MM.1S (cell line): ENCODE data around the gene PROKR2.

Experiments used
- DNase-seq: peaks from one replicate; pipeline ENCODE4 v3.0.0-alpha.2; 2015
- H2AFZ ChIP-seq: fragments of 300-600 bp; sonication (generic); 2 replicates; pipeline ENCODE4 v1.6.0; 2016; ENCODE audit warnings: antibody characterized with exemption, low read length
- H3F3A ChIP-seq: fragments of 300-600 bp; sonication (generic); 2 replicates; pipeline ENCODE4 v1.6.1; 2016; ENCODE audit warnings: mild to moderate bottlenecking, antibody characterized with exemption, low read length, moderate library complexity, mixed read lengths; ENCODE audit not compliant: insufficient read depth
- H3K27ac ChIP-seq: fragments of 300-600 bp; sonication (generic); 2 replicates; pipeline ENCODE4 v1.5.1; 2016; ENCODE audit warnings: mild to moderate bottlenecking, low read length
- H3K27me3 ChIP-seq: fragments of 300-600 bp; sonication (generic); replicated peaks from 2 replicates; pipeline ENCODE4 v1.6.0; 2016; ENCODE audit warnings: low read length; ENCODE audit not compliant: insufficient read depth
- H3K36me3 ChIP-seq: fragments of 300-600 bp; sonication (generic); replicated peaks from 2 replicates; pipeline ENCODE4 v1.6.1; 2016; ENCODE audit warnings: mild to moderate bottlenecking, low read length, mixed read lengths; ENCODE audit not compliant: insufficient read depth
- H3K4me1 ChIP-seq: fragments of 300-600 bp; sonication (generic); 2 replicates; pipeline ENCODE4 v1.6.1; 2016; ENCODE audit warnings: low read length, mixed read lengths
- H3K4me2 ChIP-seq: fragments of 300-600 bp; sonication (generic); 2 replicates; pipeline ENCODE4 v1.6.0; 2016; ENCODE audit warnings: low read depth, low read length
- H3K4me3 ChIP-seq: fragments of 300-600 bp; sonication (generic); 2 replicates; pipeline ENCODE4 v1.5.1; 2016; ENCODE audit warnings: low read length, mixed read lengths
- H3K79me2 ChIP-seq: fragments of 300-600 bp; sonication (generic); 2 replicates; pipeline ENCODE4 v1.6.1; 2016; ENCODE audit warnings: mixed run types, low read length, mixed read lengths
- H3K9ac ChIP-seq: fragments of 300-600 bp; sonication (generic); 2 replicates; pipeline ENCODE4 v1.6.1; 2016; ENCODE audit warnings: low read length, mixed read lengths
- H3K9me2 ChIP-seq: fragments of 300-600 bp; sonication (generic); replicated peaks from 2 replicates; pipeline ENCODE4 v1.6.1; 2016; ENCODE audit warnings: mild to moderate bottlenecking, low read length, mixed read lengths; ENCODE audit not compliant: insufficient read depth
- H3K9me3 ChIP-seq: fragments of 300-600 bp; sonication (generic); replicated peaks from 2 replicates; pipeline ENCODE4 v1.6.1; 2016; ENCODE audit warnings: mild to moderate bottlenecking, low read length, mixed read lengths; ENCODE audit not compliant: insufficient read depth
- H4K20me1 ChIP-seq: fragments of 300-600 bp; sonication (generic); 2 replicates; pipeline ENCODE4 v1.6.1; 2016; ENCODE audit warnings: mild to moderate bottlenecking, low read length, moderate library complexity, mixed read lengths; ENCODE audit not compliant: insufficient read depth
- EZH2 ChIP-seq: fragments of 300-600 bp; sonication (generic); optimal IDR thresholded peaks from 2 replicates; pipeline ENCODE3; 2017; ENCODE audit warnings: low read depth, mild to moderate bottlenecking, antibody characterized with exemption, low read length, mixed read lengths
- EZH2phosphoT487 ChIP-seq: fragments of 300-600 bp; sonication (generic); IDR thresholded peaks from 2 replicates; pipeline ENCODE4 v1.6.1; 2018; ENCODE audit warnings: antibody characterized with exemption, low read length
- TF ChIP-seq, protein P1 (sequence below): fragments of 300-600 bp; sonication (generic); IDR thresholded peaks from 2 replicates; pipeline ENCODE4 v1.5.1; 2016; ENCODE audit warnings: antibody characterized with exemption, low read length, mixed read lengths

PROKR2 gene

DNA sequence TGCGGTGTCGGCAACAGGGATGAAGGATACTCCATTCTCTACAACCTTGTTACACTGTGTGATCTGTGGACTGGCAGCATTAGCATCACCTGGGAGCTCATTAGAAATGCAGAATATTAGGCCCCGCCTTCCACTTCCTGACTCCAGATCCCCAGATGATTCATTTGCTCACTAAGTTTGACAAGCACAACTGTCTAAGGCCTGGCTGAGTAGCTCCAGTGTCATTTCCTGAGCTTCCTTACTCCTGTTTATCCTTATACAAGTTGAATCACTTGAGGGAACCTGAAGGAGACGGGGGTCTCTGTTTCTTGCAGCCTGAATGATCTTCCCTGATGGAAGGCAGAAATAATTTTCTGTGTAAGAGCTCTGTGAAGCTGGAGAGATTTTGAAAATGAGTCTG, 32.7 kb upstream of the PROKR2 start:
- Histone ChIP-seq H3F3A (no peaks in the 10 kb centered on the region), H2AFZ (no peak overlapping the region), H3K36me3 (no peaks in the 10 kb centered on the region), H3K9ac (no peak overlapping the region), H3K4me2 (no peak overlapping the region), H3K79me2 (no peaks in the 10 kb centered on the region), H3K27me3 (no peaks in the 10 kb centered on the region), H3K9me2 (no peaks in the 10 kb centered on the region), H4K20me1 (no peaks in the 10 kb centered on the region), H3K27ac (no peak overlapping the region), H3K9me3 (no peaks in the 10 kb centered on the region), H3K4me3 (no peak overlapping the region), H3K4me1 (no peaks in the 10 kb centered on the region)
- DNase-seq = no peak
- TF ChIP-seq EZH2phosphoT487 (no peak), EZH2 (no peak)
- TF ChIP-seq, protein P1, sequence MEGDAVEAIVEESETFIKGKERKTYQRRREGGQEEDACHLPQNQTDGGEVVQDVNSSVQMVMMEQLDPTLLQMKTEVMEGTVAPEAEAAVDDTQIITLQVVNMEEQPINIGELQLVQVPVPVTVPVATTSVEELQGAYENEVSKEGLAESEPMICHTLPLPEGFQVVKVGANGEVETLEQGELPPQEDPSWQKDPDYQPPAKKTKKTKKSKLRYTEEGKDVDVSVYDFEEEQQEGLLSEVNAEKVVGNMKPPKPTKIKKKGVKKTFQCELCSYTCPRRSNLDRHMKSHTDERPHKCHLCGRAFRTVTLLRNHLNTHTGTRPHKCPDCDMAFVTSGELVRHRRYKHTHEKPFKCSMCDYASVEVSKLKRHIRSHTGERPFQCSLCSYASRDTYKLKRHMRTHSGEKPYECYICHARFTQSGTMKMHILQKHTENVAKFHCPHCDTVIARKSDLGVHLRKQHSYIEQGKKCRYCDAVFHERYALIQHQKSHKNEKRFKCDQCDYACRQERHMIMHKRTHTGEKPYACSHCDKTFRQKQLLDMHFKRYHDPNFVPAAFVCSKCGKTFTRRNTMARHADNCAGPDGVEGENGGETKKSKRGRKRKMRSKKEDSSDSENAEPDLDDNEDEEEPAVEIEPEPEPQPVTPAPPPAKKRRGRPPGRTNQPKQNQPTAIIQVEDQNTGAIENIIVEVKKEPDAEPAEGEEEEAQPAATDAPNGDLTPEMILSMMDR = no peak

DNA sequence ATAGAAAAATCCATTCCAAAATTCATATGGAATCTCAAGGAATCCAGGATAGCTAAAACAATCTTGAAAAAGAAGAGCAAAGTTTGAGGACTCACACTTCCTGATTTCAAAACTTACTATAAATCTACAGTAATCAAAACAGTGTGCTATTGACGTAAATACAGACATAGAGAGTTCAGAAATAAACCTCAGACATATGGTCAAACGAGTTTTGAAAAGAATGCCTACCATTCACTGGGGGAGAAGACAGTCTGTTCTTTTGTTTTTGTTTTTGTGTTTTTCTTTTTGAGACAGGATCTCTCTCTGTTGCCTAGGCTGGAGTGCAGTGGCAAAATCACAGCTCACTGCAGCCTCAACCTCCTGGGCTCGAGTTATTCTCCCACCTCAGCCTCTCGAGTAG, 25.3 kb upstream of the PROKR2 start:
- no peaks in the 10 kb centered on the region for H3K4me1 ChIP-seq
- H3K9ac ChIP-seq = no peak overlapping the region
- H3K27me3 ChIP-seq = no peaks in the 10 kb centered on the region
- no peaks in the 10 kb centered on the region for H4K20me1 ChIP-seq
- H2AFZ ChIP-seq = no peak overlapping the region
- TF ChIP-seq EZH2phosphoT487 = no peak
- no peaks in the 10 kb centered on the region for H3F3A ChIP-seq
- no peak overlapping the region for H3K4me3 ChIP-seq
- no peaks in the 10 kb centered on the region for H3K9me2 ChIP-seq
- DNase-seq = no peak
- H3K36me3 ChIP-seq = no peaks in the 10 kb centered on the region
- no peaks in the 10 kb centered on the region for H3K79me2 ChIP-seq
- H3K27ac ChIP-seq = no peak overlapping the region
- H3K4me2 ChIP-seq = no peak overlapping the region
- H3K9me3 ChIP-seq = no peaks in the 10 kb centered on the region

DNA sequence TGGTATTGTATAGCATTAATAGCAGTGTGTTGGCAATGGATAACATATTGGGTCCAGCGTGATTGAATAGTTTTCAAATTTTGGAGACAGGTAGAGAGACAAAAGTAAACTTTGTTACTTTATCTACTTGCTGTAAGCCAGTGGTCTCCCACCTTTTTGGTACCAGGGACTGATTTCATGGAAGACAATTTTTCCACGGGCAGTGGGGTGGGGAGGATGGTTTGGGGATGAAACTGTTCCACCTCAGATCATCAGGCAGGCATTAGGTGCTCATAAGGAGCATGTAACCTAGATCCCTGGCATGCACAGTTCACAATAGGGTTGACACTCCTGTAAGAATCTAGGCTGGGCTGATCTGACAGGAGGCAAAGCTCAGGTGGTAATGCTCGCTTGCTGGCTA, 14.6 kb upstream of the PROKR2 start:
- Histone ChIP-seq H3K4me3 (no peak overlapping the region), H3K9me3 (no peaks in the 10 kb centered on the region), H3K79me2 (no peaks in the 10 kb centered on the region), H3K4me2 (no peak overlapping the region), H3K9me2 (no peaks in the 10 kb centered on the region), H3F3A (no peaks in the 10 kb centered on the region), H3K9ac (no peak overlapping the region), H3K36me3 (no peaks in the 10 kb centered on the region), H2AFZ (no peak overlapping the region), H4K20me1 (no peaks in the 10 kb centered on the region), H3K4me1 (no peaks in the 10 kb centered on the region), H3K27me3 (no peaks in the 10 kb centered on the region), H3K27ac (no peak overlapping the region)
- DNase-seq = no peak
- TF ChIP-seq, protein P1 = no peak
- TF ChIP-seq EZH2 = no peak
- no peak for TF ChIP-seq EZH2phosphoT487

DNA sequence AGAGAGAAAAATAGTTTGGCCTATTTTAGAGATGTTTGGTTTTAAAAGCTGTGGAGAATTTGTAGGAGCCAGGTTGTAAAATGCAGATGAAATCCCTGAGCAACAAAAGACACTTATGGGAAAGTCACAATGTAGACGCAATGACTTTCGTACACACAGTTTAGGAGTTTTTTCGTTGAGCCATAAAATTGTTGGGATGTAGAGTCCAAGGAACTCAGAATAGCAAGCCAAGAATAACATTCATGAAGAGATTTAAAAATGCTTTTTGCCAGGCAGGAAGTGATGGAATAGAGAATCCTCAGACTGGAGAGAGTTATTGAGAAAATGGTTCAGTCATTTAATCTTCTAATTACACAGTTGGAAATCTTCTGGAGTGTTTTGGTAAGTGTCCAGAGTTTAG, 11.5 kb upstream of the PROKR2 start:
- Histone ChIP-seq H3K4me1 (no peaks in the 10 kb centered on the region), H3K4me3 (no peak overlapping the region), H3K27ac (no peak overlapping the region), H4K20me1 (no peaks in the 10 kb centered on the region), H3K9ac (no peak overlapping the region), H3K9me2 (no peaks in the 10 kb centered on the region), H3F3A (no peaks in the 10 kb centered on the region), H3K4me2 (no peak overlapping the region), H3K79me2 (no peaks in the 10 kb centered on the region), H3K27me3 (no peaks in the 10 kb centered on the region), H2AFZ (no peak overlapping the region), H3K36me3 (no peaks in the 10 kb centered on the region), H3K9me3 (no peaks in the 10 kb centered on the region)
- no peak for DNase-seq
- no peak for TF ChIP-seq EZH2phosphoT487
- TF ChIP-seq, protein P1 = no peak
- TF ChIP-seq EZH2 = no peak
